Activated T-cell treated with anti-CD3 and anti-CD28 coated beads, Interleukin-2, amount 50 U/mL, for 4 hours (primary cell): ENCODE measurements around the gene KRTAP2-1. TPM values are rescaled to one million over a fixed set of nuclear protein-coding genes. Genes with fewer than 3 reads are reported as not detected.
"Not testable (repeated sequence)": the region's sequence is repeated elsewhere in the genome, so short reads cannot be mapped to it uniquely, and the experiment has no call there.

Experiments
- ATAC-seq, 2 donors: fragments of 200-7000 bp; cut with Tn5 transposase; one replicate each; pipeline ENCODE4 v1.10.0; 2021
- DNase-seq: peaks from one replicate; pipeline ENCODE4 v3.0.0-alpha.2; 2020
- H3K27me3 Mint-ChIP-seq: one replicate; pipeline ENCODE4 v1.8.0; 2021; ENCODE audit warnings: low read depth, mixed read lengths
- H3K36me3 Mint-ChIP-seq: one replicate; pipeline ENCODE4 v1.8.0; 2022; ENCODE audit warnings: mixed read lengths; ENCODE audit not compliant: insufficient read depth
- H3K4me1 Mint-ChIP-seq: one replicate; pipeline ENCODE4 v1.8.0; 2021; ENCODE audit warnings: low read depth, mixed read lengths
- H3K4me3 Mint-ChIP-seq: one replicate; pipeline ENCODE4 v1.8.0; 2021; ENCODE audit warnings: mild to moderate bottlenecking, moderate library complexity, mixed read lengths
- H3K9me3 Mint-ChIP-seq: one replicate; pipeline ENCODE4 v1.8.0; 2021; ENCODE audit warnings: mixed read lengths
- total RNA-seq, 3 donors: library from RNA; stranded (reverse); gene quantifications; one replicate each; pipeline ENCODE4 v1.2.1, GENCODE V29; 2021

The KRTAP2-1 gene
- total RNA-seq, 3 donors from 2014 or later = not detected

- Mint-ChIP-seq H3K9me3 (no peaks in the 10 kb centered on the region), H3K27me3 (peaks cover 10% of the 10 kb centered on the region), H3K4me3 (no peak overlapping the region), H3K36me3 (no peaks in the 10 kb centered on the region), H3K4me1 (no peaks in the 10 kb centered on the region)
- ATAC-seq (no peak), DNase-seq (no peak)
Measured at GRCh38 chr17:41064301-41064700, 17.2 kb upstream of the KRTAP2-1 start.

GRCh38 chr17:41063449-41063848, 16.3 kb upstream of the KRTAP2-1 start:
- H3K4me1 Mint-ChIP-seq = no peaks in the 10 kb centered on the region
- H3K4me3 Mint-ChIP-seq = no peak overlapping the region
- H3K36me3 Mint-ChIP-seq = no peaks in the 10 kb centered on the region
- no peak for ATAC-seq
- H3K27me3 Mint-ChIP-seq = peaks cover 16% of the 10 kb centered on the region
- H3K9me3 Mint-ChIP-seq = no peaks in the 10 kb centered on the region
- DNase-seq = no peak

GRCh38 chr17:41061964-41062363, 14.8 kb upstream of the KRTAP2-1 start:
- H3K36me3 Mint-ChIP-seq = no peaks in the 10 kb centered on the region
- H3K4me3 Mint-ChIP-seq = no peak overlapping the region
- peaks cover 20% of the 10 kb centered on the region for H3K27me3 Mint-ChIP-seq
- no peaks in the 10 kb centered on the region for H3K4me1 Mint-ChIP-seq
- DNase-seq (no peak), ATAC-seq (no peak)
- H3K9me3 Mint-ChIP-seq = peaks cover 7% of the 10 kb centered on the region

DNA sequence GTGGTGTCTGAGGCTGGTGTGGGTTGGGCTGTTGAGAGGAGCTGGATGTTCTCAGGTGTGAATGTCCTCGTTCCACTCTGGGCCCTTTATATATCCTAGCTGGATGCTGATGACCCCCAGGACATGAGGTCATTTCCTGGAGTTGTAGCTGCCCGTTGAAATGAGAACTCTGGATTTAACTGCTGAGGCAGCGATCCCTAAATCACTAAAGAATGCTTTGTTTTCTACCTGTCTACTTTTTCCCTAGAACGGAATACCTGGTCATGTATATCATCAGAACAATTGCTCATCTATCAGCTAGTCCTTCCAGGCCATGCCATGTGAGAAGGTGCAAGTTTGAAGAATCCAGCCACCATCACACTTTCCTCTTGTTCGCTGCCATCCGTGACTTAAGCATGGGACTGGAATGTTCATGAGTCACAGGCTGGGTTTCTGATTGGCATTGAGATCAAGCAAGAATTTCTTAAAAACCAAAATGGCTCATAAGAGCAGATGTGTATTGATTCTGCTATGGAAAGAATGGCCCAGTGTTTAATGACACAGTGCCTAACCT, 13.0 kb upstream of the KRTAP2-1 start, which contains the start of gene KRTAP2-3:
TSS of gene KRTAP2-3 (minus strand) at position 63 of the 553 bp plus-strand sequence. CDS start 64 bp downstream, outside the sequence.
- Mint-ChIP-seq H3K9me3 (peaks cover 7% of the 10 kb centered on the region), H3K4me1 (no peaks in the 10 kb centered on the region), H3K4me3 (no peak within 1 kb of the TSS), H3K27me3 (peaks cover 31% of the 10 kb centered on the region), H3K36me3 (no peaks in the 10 kb centered on the region)
- no peak for ATAC-seq
- no peak for DNase-seq

DNA sequence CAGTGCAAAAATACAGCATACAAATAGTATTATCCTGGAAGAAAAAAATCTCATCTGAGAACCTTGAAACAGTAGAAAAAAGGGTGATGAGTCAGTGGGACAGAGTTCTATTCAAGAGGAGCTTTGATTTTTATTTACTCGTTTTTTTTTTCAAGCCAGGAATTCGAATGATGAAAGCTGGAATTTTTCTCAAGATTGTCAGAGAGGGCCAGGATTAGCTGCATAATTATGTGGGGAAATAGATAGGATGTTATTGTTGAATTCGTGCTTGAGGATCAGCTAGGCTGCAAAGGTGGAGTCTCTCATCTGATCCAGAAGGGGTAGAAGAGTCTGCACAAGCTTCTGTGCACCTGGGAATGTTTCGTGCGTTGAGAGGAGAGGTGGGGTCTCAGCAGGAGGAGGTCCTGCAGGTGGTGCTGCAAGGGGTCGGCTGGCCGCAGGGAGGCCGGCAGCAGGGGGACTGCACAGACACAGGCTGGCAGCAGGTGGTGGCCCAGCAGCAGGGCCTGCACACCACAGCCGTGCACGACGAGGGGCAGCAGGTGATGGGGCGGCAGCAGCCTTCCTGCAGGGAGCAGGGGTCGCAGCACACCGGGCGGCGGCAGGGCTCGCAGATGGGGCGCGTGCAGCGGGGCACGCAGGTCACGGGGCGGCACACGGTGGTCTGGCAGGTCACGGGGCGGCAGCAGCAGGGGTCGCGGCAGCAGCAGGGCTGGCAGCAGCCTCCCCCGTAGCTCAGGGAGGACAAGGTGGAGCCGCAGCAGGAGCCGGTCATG, 12.3 kb upstream of the KRTAP2-1 start:
- not testable (repeated sequence) for H3K36me3 Mint-ChIP-seq, H3K9me3 Mint-ChIP-seq, H3K4me3 Mint-ChIP-seq, DNase-seq, H3K4me1 Mint-ChIP-seq, ATAC-seq
- H3K27me3 Mint-ChIP-seq = peaks cover 32% of the 10 kb centered on the region

- no peak for ATAC-seq
- no peak overlapping the region for H3K4me3 Mint-ChIP-seq
- no peak for DNase-seq
- H3K4me1 Mint-ChIP-seq = no peaks in the 10 kb centered on the region
- H3K27me3 Mint-ChIP-seq = peaks cover 32% of the 10 kb centered on the region
- H3K36me3 Mint-ChIP-seq = no peaks in the 10 kb centered on the region
- H3K9me3 Mint-ChIP-seq = peaks cover 7% of the 10 kb centered on the region
Measured at GRCh38 chr17:41058741-41059140, 11.6 kb upstream of the KRTAP2-1 start.

- Mint-ChIP-seq H3K36me3 (no peaks in the 10 kb centered on the region), H3K4me1 (no peaks in the 10 kb centered on the region), H3K9me3 (peaks cover 7% of the 10 kb centered on the region), H3K4me3 (no peak overlapping the region), H3K27me3 (peaks cover 32% of the 10 kb centered on the region)
- ATAC-seq = no peak
- no peak for DNase-seq
Measured at GRCh38 chr17:41057547-41057946, 10.4 kb upstream of the KRTAP2-1 start.

DNA sequence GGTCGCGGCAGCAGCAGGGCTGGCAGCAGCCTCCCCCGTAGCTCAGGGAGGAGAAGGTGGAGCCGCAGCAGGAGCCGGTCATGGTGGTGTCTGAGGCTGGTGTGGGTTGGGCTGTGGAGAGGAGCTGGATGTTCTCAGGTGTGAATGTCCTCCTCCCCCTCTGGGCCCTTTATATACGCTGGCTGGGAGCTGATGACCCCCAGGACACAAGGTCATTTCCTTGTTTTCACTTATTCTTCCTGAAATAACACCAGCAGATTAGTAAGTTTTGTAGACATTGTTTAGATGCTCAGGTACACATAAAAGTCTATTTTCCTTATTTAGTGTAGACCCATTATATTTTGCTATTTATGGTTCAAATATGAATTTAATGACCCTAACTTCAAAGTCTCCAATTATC, 8.0 kb upstream of the KRTAP2-1 start, which contains the start of gene KRTAP2-2:
TSS of gene KRTAP2-2 (minus strand) at position 101 of the 400 bp plus-strand sequence. CDS start at position 82, 19 bp downstream.
- DNase-seq, H3K4me3 Mint-ChIP-seq, H3K4me1 Mint-ChIP-seq, H3K9me3 Mint-ChIP-seq, ATAC-seq, H3K36me3 Mint-ChIP-seq: not testable (repeated sequence)
- H3K27me3 Mint-ChIP-seq = peaks cover 30% of the 10 kb centered on the region

DNA sequence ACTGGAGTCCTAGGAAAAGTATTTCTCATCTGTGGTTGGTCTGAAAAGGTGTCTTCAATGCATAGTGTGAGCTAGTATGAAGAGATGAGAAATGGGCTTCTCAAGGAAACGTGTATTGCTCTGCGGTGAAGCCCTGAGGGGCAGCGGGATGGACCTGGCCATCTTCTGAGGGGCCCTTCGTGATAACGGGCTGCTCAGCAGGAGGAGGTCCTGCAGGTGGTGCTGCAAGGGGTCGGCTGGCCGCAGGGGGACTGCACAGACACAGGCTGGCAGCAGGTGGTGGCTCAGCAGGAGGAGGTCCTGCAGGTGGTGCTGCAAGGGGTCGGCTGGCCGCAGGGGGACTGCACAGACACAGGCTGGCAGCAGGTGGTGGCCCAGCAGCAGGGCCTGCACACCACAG, 7.4 kb upstream of the KRTAP2-1 start:
- not testable (repeated sequence) for H3K4me1 Mint-ChIP-seq, DNase-seq, H3K9me3 Mint-ChIP-seq, ATAC-seq, H3K4me3 Mint-ChIP-seq, H3K36me3 Mint-ChIP-seq
- peaks cover 27% of the 10 kb centered on the region for H3K27me3 Mint-ChIP-seq

DNA sequence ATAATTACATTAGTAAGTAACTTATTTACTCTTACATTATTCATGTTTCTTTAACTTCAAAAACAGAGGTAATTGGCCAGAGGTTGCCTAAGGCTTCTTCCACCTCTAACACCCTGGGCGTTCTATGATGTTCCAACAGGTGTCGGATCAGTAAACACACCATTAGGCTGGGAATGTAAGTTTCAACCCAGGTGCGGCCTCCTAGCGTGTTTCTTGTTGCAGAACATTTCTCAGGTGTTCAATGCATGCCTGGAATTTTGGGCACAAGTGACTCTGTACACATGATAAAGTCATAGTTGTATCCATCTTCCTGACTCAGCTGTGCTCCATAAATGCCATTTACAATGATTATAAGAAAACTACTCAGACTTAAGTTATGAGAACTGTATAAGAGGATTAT, 6.9 kb upstream of the KRTAP2-1 start:
- H3K4me1 Mint-ChIP-seq = no peaks in the 10 kb centered on the region
- H3K4me3 Mint-ChIP-seq = no peak overlapping the region
- ATAC-seq (no peak), DNase-seq (no peak)
- H3K27me3 Mint-ChIP-seq = peaks cover 24% of the 10 kb centered on the region
- no peaks in the 10 kb centered on the region for H3K36me3 Mint-ChIP-seq
- H3K9me3 Mint-ChIP-seq = peaks cover 7% of the 10 kb centered on the region

- ATAC-seq = no peak
- no peaks in the 10 kb centered on the region for H3K36me3 Mint-ChIP-seq
- H3K4me3 Mint-ChIP-seq = no peak overlapping the region
- H3K27me3 Mint-ChIP-seq = peaks cover 19% of the 10 kb centered on the region
- peaks cover 5% of the 10 kb centered on the region for H3K9me3 Mint-ChIP-seq
- no peaks in the 10 kb centered on the region for H3K4me1 Mint-ChIP-seq
- no peak for DNase-seq
Measured at GRCh38 chr17:41052566-41052965, 5.5 kb upstream of the KRTAP2-1 start.

DNA sequence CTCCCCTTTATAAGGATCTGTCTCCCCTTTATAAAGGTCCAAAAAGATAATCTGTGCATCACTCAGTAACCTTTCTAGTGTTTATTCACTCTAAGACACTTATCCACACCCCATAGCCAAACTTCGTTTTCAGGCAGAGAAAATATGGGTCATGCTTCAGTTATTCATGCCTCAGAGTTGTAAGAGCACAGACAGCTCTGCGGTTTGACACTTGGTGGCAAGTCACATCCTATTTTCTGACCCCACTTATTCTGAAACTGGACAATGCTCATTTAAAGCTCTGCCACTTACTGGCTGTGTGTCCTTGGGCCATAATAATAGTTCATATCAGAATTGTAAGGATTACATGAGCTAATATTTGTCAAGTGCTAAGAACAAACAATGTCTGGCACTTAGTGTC, 2.0 kb upstream of the KRTAP2-1 start:
- no peak overlapping the region for H3K4me3 Mint-ChIP-seq
- ATAC-seq (no peak), DNase-seq (no peak)
- H3K27me3 Mint-ChIP-seq = peaks cover 14% of the 10 kb centered on the region
- H3K9me3 Mint-ChIP-seq = no peaks in the 10 kb centered on the region
- H3K4me1 Mint-ChIP-seq = no peaks in the 10 kb centered on the region
- H3K36me3 Mint-ChIP-seq = no peaks in the 10 kb centered on the region

GRCh38 chr17:41048441-41048840, 1.3 kb upstream of the KRTAP2-1 start:
- no peaks in the 10 kb centered on the region for H3K4me1 Mint-ChIP-seq
- ATAC-seq = no peak
- no peak for DNase-seq
- peaks cover 18% of the 10 kb centered on the region for H3K27me3 Mint-ChIP-seq
- no peak overlapping the region for H3K4me3 Mint-ChIP-seq
- H3K36me3 Mint-ChIP-seq = no peaks in the 10 kb centered on the region
- H3K9me3 Mint-ChIP-seq = peaks cover 3% of the 10 kb centered on the region

DNA sequence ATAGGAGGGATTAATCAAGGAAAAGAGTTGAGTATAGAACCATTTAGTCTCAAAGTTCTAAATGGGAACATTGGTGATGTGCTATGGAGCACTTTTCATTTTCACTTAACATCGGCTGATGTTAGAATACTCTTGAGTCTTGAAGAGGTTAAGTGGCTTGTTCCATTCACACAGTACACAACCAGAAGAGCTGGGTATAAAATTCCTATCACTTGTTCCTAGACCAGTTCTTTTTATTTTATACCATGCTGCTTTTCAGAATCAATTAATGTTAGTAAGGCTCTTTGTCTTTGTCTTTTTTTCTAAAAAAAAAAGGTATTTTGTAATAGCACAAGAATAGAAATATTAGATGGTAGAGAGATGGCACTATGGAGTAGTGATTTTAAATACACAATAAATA, 4.2 kb downstream of the KRTAP2-1 start:
- H3K27me3 Mint-ChIP-seq = peaks cover 20% of the 10 kb centered on the region
- DNase-seq (no peak), ATAC-seq (no peak)
- H3K4me3 Mint-ChIP-seq = no peak overlapping the region
- no peaks in the 10 kb centered on the region for H3K4me1 Mint-ChIP-seq
- H3K36me3 Mint-ChIP-seq = no peaks in the 10 kb centered on the region
- peaks cover 6% of the 10 kb centered on the region for H3K9me3 Mint-ChIP-seq
